Stomach smooth muscle (tissue), 2 donors: Measurements from ENCODE around the gene POU3F1.

Source experiments
- H3K27ac ChIP-seq: one replicate; pipeline ENCODE4 v1.7.0; 2013; ENCODE audit warnings: mild to moderate bottlenecking, low read length, inconsistent platforms
- H3K27me3 ChIP-seq, 2 donors: one replicate each; pipeline ENCODE4 v1.7.0; 2013; ENCODE audit warnings: low read length in 2 of 2; ENCODE audit not compliant: insufficient read depth in 2 of 2, control insufficient read depth in 1 of 2
- H3K36me3 ChIP-seq, 2 donors: one replicate each; pipeline ENCODE4 v1.7.0; 2013; ENCODE audit warnings: low read length in 2 of 2; ENCODE audit not compliant: control insufficient read depth in 2 of 2, insufficient read depth in 2 of 2
- H3K4me1 ChIP-seq: one replicate; pipeline ENCODE4 v1.7.0; 2013; ENCODE audit warnings: low read length; ENCODE audit not compliant: control insufficient read depth, insufficient read depth
- H3K4me3 ChIP-seq, 2 donors: one replicate each; pipeline ENCODE4 v1.7.0; 2013; ENCODE audit warnings: low read length in 2 of 2
- H3K9ac ChIP-seq, 2 donors: one replicate each; pipeline ENCODE4 v1.7.0; 2013; ENCODE audit warnings: low read length in 2 of 2, mild to moderate bottlenecking in 1 of 2
- H3K9me3 ChIP-seq, 2 donors: one replicate each; pipeline ENCODE4 v1.7.0; 2013; ENCODE audit warnings: low read length in 2 of 2; ENCODE audit not compliant: control insufficient read depth in 2 of 2
- donor health status: healthy.
- donor health status: Pancreatic carcinoma.

Gene POU3F1

GRCh38 chr1:38085666-38086330 is 39.2 kb upstream of the POU3F1 start:
- H3K4me3 ChIP-seq: no peak overlapping the region
- H3K4me1 ChIP-seq: no peaks in the 10 kb centered on the region
- H3K9me3 ChIP-seq: no peaks in the 10 kb centered on the region
- peaks cover 0 to 16% of the 10 kb centered on the region in 2 donors for H3K27me3 ChIP-seq
- no peak overlapping the region for H3K27ac ChIP-seq
- no peak overlapping the region for H3K9ac ChIP-seq
- H3K36me3 ChIP-seq: no peaks in the 10 kb centered on the region

DNA sequence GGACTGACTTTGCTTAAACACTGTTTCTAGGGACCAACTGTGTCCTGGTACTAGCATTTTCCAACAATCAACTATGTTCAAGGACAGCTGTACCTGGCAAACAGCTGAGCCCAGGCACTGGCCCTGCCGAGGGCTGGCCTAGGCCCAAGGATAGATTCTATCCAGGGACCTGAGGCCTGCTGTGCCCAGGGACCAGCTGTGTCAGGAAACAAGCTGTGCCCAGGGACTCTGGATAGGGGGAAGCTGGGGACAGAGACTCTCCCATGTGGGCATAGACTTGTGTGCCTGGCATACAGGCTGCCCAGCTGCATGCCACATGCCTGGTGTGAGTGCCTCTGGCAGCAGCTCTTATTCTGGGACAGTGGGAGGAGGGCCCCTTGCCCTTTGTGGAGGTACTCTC is 38.1 kb upstream of the POU3F1 start:
- Histone ChIP-seq H3K36me3 (no peaks in the 10 kb centered on the region), H3K27me3 (peaks cover 0 to 13% of the 10 kb centered on the region in 2 donors), H3K4me3 (no peak overlapping the region), H3K9ac (no peak overlapping the region), H3K4me1 (no peaks in the 10 kb centered on the region), H3K9me3 (no peaks in the 10 kb centered on the region), H3K27ac (no peak overlapping the region)

GRCh38 chr1:38084113-38084512 is 37.5 kb upstream of the POU3F1 start:
- Histone ChIP-seq H3K4me1 (no peaks in the 10 kb centered on the region), H3K9ac (no peak overlapping the region), H3K27ac (no peak overlapping the region), H3K9me3 (no peaks in the 10 kb centered on the region), H3K27me3 (peaks cover 0 to 11% of the 10 kb centered on the region in 2 donors), H3K4me3 (no peak overlapping the region), H3K36me3 (no peaks in the 10 kb centered on the region)

DNA sequence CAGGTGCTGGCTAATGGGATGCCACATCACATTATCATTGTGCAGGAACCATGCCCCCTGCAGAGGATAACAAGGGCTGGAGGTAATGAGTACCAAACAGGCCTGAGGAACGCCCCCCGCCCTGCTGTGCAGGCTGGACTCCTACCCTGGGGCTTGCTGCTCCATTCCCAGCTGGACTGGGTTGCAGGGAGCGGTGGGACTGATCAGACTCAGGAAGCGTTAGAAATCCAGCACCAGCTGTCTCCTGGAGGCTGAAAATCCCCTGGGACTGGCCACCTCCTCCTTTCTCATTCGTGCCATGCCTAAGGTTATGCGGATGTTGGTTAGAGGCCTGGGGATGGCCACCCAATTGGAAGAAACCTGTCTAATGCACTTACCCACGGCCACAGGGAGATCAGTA is 36.9 kb upstream of the POU3F1 start:
- Histone ChIP-seq H3K4me3 (no peak overlapping the region), H3K36me3 (no peaks in the 10 kb centered on the region), H3K27me3 (peaks cover 0 to 9% of the 10 kb centered on the region in 2 donors), H3K9me3 (no peaks in the 10 kb centered on the region), H3K9ac (no peak overlapping the region), H3K27ac (no peak overlapping the region), H3K4me1 (no peaks in the 10 kb centered on the region)

DNA sequence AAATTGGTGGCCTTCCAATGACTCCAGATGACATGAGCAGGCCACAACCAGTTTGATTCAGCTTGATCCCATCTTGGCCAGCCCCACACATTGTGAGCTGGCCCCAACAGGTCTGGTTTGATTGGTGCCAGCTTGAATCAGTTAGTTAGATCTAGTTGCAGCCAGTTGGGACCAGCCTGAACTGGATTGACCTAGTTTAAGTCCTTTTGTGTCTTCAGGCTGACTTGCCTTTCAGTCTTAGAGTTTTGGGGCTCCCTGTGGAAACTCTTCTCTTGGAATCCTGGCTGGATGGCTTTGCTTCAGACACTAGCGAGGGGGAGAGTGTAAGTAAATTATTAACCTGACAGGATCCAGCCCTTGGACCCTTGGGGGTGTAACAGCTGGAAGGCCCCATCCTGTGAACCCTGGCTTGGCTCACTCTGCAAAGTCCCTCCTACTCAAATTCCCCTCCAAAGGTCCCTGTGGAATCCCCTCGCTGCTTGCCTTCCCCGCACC is 36.2 kb upstream of the POU3F1 start:
- no peak overlapping the region for H3K27ac ChIP-seq
- H3K36me3 ChIP-seq: no peaks in the 10 kb centered on the region
- H3K9me3 ChIP-seq: no peaks in the 10 kb centered on the region
- H3K4me3 ChIP-seq: no peak overlapping the region
- H3K27me3 ChIP-seq: peaks cover 0 to 9% of the 10 kb centered on the region in 2 donors
- H3K9ac ChIP-seq: no peak overlapping the region
- no peaks in the 10 kb centered on the region for H3K4me1 ChIP-seq

- Histone ChIP-seq H3K27me3 (peaks cover 3 to 13% of the 10 kb centered on the region in 2 donors), H3K27ac (no peak overlapping the region), H3K4me1 (no peaks in the 10 kb centered on the region), H3K36me3 (no peaks in the 10 kb centered on the region), H3K9me3 (no peaks in the 10 kb centered on the region), H3K9ac (no peak overlapping the region), H3K4me3 (no peak overlapping the region)
These were observed 32.4 kb upstream of the POU3F1 start for GRCh38 chr1:38079019-38079418.

- no peaks in the 10 kb centered on the region for H3K4me1 ChIP-seq
- no peaks in the 10 kb centered on the region for H3K36me3 ChIP-seq
- H3K4me3 ChIP-seq: no peak overlapping the region
- H3K9ac ChIP-seq: no peak overlapping the region
- H3K27me3 ChIP-seq: peaks cover 3 to 17% of the 10 kb centered on the region in 2 donors
- H3K9me3 ChIP-seq: no peaks in the 10 kb centered on the region
- no peak overlapping the region for H3K27ac ChIP-seq
These were observed 31.0 kb upstream of the POU3F1 start for GRCh38 chr1:38077523-38078147.

- H3K9ac ChIP-seq: no peak overlapping the region
- H3K27me3 ChIP-seq: peaks cover 7 to 19% of the 10 kb centered on the region in 2 donors
- H3K27ac ChIP-seq: no peak overlapping the region
- no peaks in the 10 kb centered on the region for H3K36me3 ChIP-seq
- H3K4me3 ChIP-seq: no peak overlapping the region
- no peaks in the 10 kb centered on the region for H3K9me3 ChIP-seq
- no peaks in the 10 kb centered on the region for H3K4me1 ChIP-seq
These were observed 29.9 kb upstream of the POU3F1 start for GRCh38 chr1:38076455-38076854.

- Histone ChIP-seq H3K27me3 (peaks cover 7 to 19% of the 10 kb centered on the region in 2 donors), H3K4me1 (no peaks in the 10 kb centered on the region), H3K9me3 (no peaks in the 10 kb centered on the region), H3K36me3 (no peaks in the 10 kb centered on the region), H3K4me3 (no peak overlapping the region), H3K27ac (no peak overlapping the region), H3K9ac (no peak overlapping the region)
These were observed 29.4 kb upstream of the POU3F1 start for GRCh38 chr1:38076038-38076437.

- peaks cover 7 to 19% of the 10 kb centered on the region in 2 donors for H3K27me3 ChIP-seq
- no peak overlapping the region for H3K4me3 ChIP-seq
- H3K36me3 ChIP-seq: no peaks in the 10 kb centered on the region
- no peaks in the 10 kb centered on the region for H3K9me3 ChIP-seq
- no peak overlapping the region for H3K27ac ChIP-seq
- no peaks in the 10 kb centered on the region for H3K4me1 ChIP-seq
- H3K9ac ChIP-seq: no peak overlapping the region
These were observed 28.6 kb upstream of the POU3F1 start for GRCh38 chr1:38075191-38075590.

DNA sequence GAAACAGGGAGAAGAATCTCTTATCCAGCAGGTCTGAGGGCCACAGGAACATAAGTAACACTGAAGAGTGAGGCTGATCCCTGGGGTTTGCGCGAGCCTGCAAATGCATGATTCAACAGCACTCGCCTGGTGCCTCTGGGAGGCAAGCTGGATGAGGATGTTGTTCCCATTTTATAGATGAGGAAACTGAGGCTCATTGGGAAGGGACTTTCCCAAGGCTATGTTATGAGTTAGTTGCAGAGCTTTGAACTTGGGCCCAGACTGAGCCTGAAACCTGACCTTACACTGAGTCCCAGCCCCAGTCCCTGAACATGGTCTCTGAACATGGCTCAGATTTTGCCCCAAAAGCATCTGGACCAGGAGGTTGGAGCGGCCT is 27.7 kb upstream of the POU3F1 start:
- Histone ChIP-seq H3K4me3 (no peak overlapping the region), H3K27ac (no peak overlapping the region), H3K36me3 (no peaks in the 10 kb centered on the region), H3K27me3 (peaks cover 11 to 23% of the 10 kb centered on the region in 2 donors), H3K4me1 (no peaks in the 10 kb centered on the region), H3K9me3 (no peaks in the 10 kb centered on the region), H3K9ac (no peak overlapping the region)
